Mesenteric fat pad (tissue), 1 donor: ENCODE data around the gene CITED4. TPM values are rescaled to one million over a fixed set of nuclear protein-coding genes. Genes with fewer than 3 reads are reported as not detected.

Experiments used
- total RNA-seq: library from RNA; stranded (reverse); fragmentation: NEBNext Ultra II Directional; extraction: Animal tissue kit (Norgen Biotek cat#: 25700); gene quantifications from one replicate; pipeline ENCODE4 v1.2.1, GENCODE V29; 2021
- donor health status: DM: yes; HTN: yes; CAD: no.

Gene CITED4
- total RNA-seq, 1 donor from 2014 or later = 20.6 TPM

Other genes with a start within 250 kb of the CITED4 start
- 1.2 TPM for gene RIMS3, start 196.7 kb downstream of the CITED4 start, total RNA-seq
- gene NFYC, start 170.7 kb downstream of the CITED4 start, total RNA-seq = 36.4 TPM
- gene KCNQ4, start 78.6 kb downstream of the CITED4 start, total RNA-seq = 1.4 TPM
- 18.4 TPM for gene CTPS1, start 117.3 kb upstream of the CITED4 start, total RNA-seq
- 0.22 TPM for gene SLFNL1, start 159.4 kb upstream of the CITED4 start, total RNA-seq